ENCODE data around the gene PDE11A.

- TF ChIP-seq EZH2phosphoT487 (IDR thresholded peaks at IDR 0.05; ENCODE audit: unreplicated experiment), result no peak
- TF ChIP-seq EZH2 (IDR thresholded peaks at IDR 0.05; ENCODE audit: low read depth, unreplicated experiment), result no peak
- TF ChIP-seq CTCF (conservative IDR thresholded peaks at IDR 0.05; ENCODE audit: low read depth in 2 of 2), result no peak
- TF ChIP-seq POLR2AphosphoS5 (IDR thresholded peaks at IDR 0.05; ENCODE audit: low read depth), result no peak
- TF ChIP-seq, protein P1, sequence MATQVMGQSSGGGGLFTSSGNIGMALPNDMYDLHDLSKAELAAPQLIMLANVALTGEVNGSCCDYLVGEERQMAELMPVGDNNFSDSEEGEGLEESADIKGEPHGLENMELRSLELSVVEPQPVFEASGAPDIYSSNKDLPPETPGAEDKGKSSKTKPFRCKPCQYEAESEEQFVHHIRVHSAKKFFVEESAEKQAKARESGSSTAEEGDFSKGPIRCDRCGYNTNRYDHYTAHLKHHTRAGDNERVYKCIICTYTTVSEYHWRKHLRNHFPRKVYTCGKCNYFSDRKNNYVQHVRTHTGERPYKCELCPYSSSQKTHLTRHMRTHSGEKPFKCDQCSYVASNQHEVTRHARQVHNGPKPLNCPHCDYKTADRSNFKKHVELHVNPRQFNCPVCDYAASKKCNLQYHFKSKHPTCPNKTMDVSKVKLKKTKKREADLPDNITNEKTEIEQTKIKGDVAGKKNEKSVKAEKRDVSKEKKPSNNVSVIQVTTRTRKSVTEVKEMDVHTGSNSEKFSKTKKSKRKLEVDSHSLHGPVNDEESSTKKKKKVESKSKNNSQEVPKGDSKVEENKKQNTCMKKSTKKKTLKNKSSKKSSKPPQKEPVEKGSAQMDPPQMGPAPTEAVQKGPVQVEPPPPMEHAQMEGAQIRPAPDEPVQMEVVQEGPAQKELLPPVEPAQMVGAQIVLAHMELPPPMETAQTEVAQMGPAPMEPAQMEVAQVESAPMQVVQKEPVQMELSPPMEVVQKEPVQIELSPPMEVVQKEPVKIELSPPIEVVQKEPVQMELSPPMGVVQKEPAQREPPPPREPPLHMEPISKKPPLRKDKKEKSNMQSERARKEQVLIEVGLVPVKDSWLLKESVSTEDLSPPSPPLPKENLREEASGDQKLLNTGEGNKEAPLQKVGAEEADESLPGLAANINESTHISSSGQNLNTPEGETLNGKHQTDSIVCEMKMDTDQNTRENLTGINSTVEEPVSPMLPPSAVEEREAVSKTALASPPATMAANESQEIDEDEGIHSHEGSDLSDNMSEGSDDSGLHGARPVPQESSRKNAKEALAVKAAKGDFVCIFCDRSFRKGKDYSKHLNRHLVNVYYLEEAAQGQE (IDR thresholded peaks at IDR 0.05; ENCODE audit: unreplicated experiment), result no peak
- TF ChIP-seq JUNB (IDR thresholded peaks at IDR 0.05; ENCODE audit: unreplicated experiment), result no peak
- no peak for TF ChIP-seq NANOG (IDR thresholded peaks at IDR 0.05; ENCODE audit: borderline replicate concordance)
- TF ChIP-seq CREB1 (CRISPR knock-in tag; IDR thresholded peaks at IDR 0.05; ENCODE audit: low read depth), result no peak
- TF ChIP-seq ZNF462 (CRISPR knock-in tag; IDR thresholded peaks at IDR 0.05), result no peak
- no peak for TF ChIP-seq ZNF114 (CRISPR knock-in tag; IDR thresholded peaks at IDR 0.05)
- TF ChIP-seq, protein P2, sequence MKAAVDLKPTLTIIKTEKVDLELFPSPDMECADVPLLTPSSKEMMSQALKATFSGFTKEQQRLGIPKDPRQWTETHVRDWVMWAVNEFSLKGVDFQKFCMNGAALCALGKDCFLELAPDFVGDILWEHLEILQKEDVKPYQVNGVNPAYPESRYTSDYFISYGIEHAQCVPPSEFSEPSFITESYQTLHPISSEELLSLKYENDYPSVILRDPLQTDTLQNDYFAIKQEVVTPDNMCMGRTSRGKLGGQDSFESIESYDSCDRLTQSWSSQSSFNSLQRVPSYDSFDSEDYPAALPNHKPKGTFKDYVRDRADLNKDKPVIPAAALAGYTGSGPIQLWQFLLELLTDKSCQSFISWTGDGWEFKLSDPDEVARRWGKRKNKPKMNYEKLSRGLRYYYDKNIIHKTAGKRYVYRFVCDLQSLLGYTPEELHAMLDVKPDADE (IDR thresholded peaks at IDR 0.05), result no peak
- no peak for TF ChIP-seq ZNF331 (CRISPR knock-in tag; IDR thresholded peaks at IDR 0.05; ENCODE audit: low read depth)
Observed at GRCh38 chr2:177640423-177640822, 432.2 kb downstream of the PDE11A start.
